Neural cell (in vitro differentiated cells): ENCODE results near the gene ULBP1.

ENCODE experiments used
- CTCF ChIP-seq: fragments of 450-650 bp; IDR thresholded peaks from 2 replicates; pipeline ENCODE4 v1.5.1; 2014; ENCODE audit warnings: antibody characterized with exemption, mild to moderate bottlenecking, moderate library complexity; ENCODE audit not compliant: poor library complexity, severe bottlenecking
- EP300 ChIP-seq: fragments of 450-650 bp; conservative IDR thresholded peaks from 2 replicates; pipeline ENCODE4 v1.6.1; 2014; ENCODE audit warnings: antibody characterized with exemption, mild to moderate bottlenecking, moderate library complexity; ENCODE audit not compliant: poor library complexity, severe bottlenecking
- EZH2 ChIP-seq: fragments of 200-600, 300-800 bp; shearing (Covaris generic), sonication (generic); IDR thresholded peaks from 2 replicates; pipeline ENCODE4 v1.6.1; 2014; ENCODE audit warnings: antibody characterized with exemption, low read length, borderline replicate concordance, mild to moderate bottlenecking; ENCODE audit not compliant: insufficient read depth, poor library complexity, severe bottlenecking
- MXI1 ChIP-seq: fragments of 450-650 bp; conservative IDR thresholded peaks from 2 replicates; pipeline ENCODE4 v1.6.1; 2014; ENCODE audit warnings: antibody characterized with exemption, mild to moderate bottlenecking; ENCODE audit not compliant: poor library complexity, severe bottlenecking

DNA sequence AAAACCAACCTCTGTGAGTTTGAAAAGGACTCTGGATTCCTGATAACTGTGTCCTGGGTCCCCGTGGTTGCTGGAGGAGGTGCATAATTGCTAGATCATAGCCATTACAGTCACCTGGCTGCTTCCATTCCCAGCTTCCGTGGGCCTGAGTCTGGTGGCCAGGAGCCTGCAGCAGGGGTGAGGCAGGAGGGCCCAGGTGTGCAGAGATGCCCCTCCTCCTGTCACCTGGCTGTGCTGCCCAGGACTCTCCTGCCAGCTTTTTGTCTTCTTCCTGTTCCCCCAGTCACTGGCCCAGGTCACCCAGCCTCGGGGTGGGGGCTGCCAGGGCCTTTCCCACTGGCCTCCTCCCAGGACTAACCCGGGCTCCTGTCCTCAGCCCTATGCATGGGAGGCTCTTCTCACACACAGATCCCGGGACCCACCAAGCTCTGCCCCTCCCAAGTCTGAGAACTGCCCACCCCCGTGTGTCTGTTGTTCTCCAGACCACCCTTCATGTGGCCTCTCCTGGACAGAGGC lies 31.6 kb downstream of the ULBP1 start:
- TF ChIP-seq CTCF: no peak
- no peak for TF ChIP-seq EP300
- TF ChIP-seq EZH2: no peak
- no peak for TF ChIP-seq MXI1
